Measurements from ENCODE around the gene TBX21. TPM values are rescaled to one million over a fixed set of nuclear protein-coding genes. Genes with fewer than 3 reads are reported as not detected.

The TBX21 gene
- total RNA-seq = not detected in 2 replicates

- DNase-seq (ENCODE audit: low read depth) = no peak
- peak; percentile 13 for TF ChIP-seq CTCF (conservative IDR thresholded peaks at IDR 0.05; ENCODE audit: low read depth, low read length)
- H3K4me3 ChIP-seq (ENCODE audit: low read depth, low read length) = no peak within 1 kb of the TSS
Measured at GRCh38 chr17:47733047-47733673, at the start of gene TBX21. Gene TBX21, plus strand, starts transcription at chr17:47733236. Its CDS starts 219 bp downstream, at chr17:47733455.

GRCh38 chr17:47684025-47684424 is 49.0 kb upstream of the TBX21 start:
- no peak for DNase-seq (ENCODE audit: low read depth)
- TF ChIP-seq CTCF (conservative IDR thresholded peaks at IDR 0.05; ENCODE audit: low read depth, low read length) = no peak
- no peak overlapping the region for H3K4me3 ChIP-seq (ENCODE audit: low read depth, low read length)

- H3K4me3 ChIP-seq (ENCODE audit: low read depth, low read length) = no peak overlapping the region
- no peak for TF ChIP-seq CTCF (conservative IDR thresholded peaks at IDR 0.05; ENCODE audit: low read depth, low read length)
- DNase-seq (ENCODE audit: low read depth) = no peak
Measured at GRCh38 chr17:47684535-47685193, 48.4 kb upstream of the TBX21 start.

- H3K4me3 ChIP-seq (ENCODE audit: low read depth, low read length) = no peak overlapping the region
- no peak for TF ChIP-seq CTCF (conservative IDR thresholded peaks at IDR 0.05; ENCODE audit: low read depth, low read length)
- peak; percentile 62 for DNase-seq (ENCODE audit: low read depth)
Measured at GRCh38 chr17:47685556-47686275, 47.3 kb upstream of the TBX21 start.

GRCh38 chr17:47686276-47686635 is 46.8 kb upstream of the TBX21 start:
- no peak overlapping the region for H3K4me3 ChIP-seq (ENCODE audit: low read depth, low read length)
- peak; percentile 82 for DNase-seq (ENCODE audit: low read depth)
- no peak for TF ChIP-seq CTCF (conservative IDR thresholded peaks at IDR 0.05; ENCODE audit: low read depth, low read length)

GRCh38 chr17:47686664-47687327 is 46.2 kb upstream of the TBX21 start:
- no peak overlapping the region for H3K4me3 ChIP-seq (ENCODE audit: low read depth, low read length)
- DNase-seq (ENCODE audit: low read depth) = no peak
- no peak for TF ChIP-seq CTCF (conservative IDR thresholded peaks at IDR 0.05; ENCODE audit: low read depth, low read length)

All from epithelial cell of proximal tubule (primary cell).